SHP77 treated with DMSO at 0.1 percent for 48 hours (cell line): Measurements from ENCODE around the gene GOLGA6L22.
"Not testable (repeated sequence)": the region's sequence is repeated elsewhere in the genome, so short reads cannot be mapped to it uniquely, and the experiment has no call there.

Experiments
- DNase-seq: peaks from one replicate; lab custom pipeline; 2025; lab: John Stamatoyannopoulos, UW

The GOLGA6L22 gene

DNA sequence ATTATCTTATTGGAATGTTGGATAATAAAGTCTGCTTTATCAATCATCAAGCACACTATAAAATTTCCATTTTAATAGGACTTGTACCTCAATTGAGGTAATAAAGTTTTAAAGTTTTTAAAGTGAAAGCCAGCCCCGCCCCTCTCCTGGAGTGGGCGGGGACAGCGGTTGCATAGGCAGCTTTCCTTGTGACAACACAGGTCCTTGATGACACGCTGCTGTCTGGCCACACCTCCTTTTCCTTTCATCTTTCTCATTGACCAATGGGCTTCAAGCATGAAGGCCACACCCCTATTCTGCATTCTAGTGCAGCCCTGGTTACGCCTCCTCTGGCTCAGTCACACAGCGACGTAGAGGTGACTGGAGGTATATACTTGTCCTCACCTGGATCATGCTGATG lies at the start of gene GOLGA6L22:
GOLGA6L22 (plus strand) TSS at position 301 of the 400 bp plus-strand sequence; CDS start at position 392, 91 bp downstream.
- not testable (repeated sequence) for DNase-seq

- DNase-seq, result not testable (repeated sequence)
These were observed 41.4 kb upstream of the GOLGA6L22 start for GRCh38 chr15:22417288-22417687.

- not testable (repeated sequence) for DNase-seq
These were observed 40.9 kb upstream of the GOLGA6L22 start for GRCh38 chr15:22417795-22418194.

DNA sequence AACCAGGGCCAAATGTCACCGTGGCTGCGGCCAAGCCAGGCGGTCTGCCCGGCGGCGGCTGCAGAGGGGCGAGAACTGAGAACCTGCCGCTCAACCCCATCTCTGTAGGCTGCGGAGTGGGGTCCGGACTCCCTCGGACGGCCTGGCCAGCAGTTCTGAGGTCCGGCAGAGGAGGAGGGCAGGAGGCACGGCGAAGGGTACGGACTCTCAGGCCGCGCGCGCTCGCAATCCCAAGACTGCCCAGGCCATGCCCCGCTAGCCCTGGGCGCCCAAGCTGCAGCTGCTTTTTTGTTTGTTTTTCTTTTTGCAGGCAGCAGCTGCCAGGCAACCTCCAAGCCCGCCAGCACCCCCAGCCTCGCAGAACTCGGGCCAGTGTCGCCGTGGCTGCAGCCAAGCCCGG lies 40.5 kb upstream of the GOLGA6L22 start:
- not testable (repeated sequence) for DNase-seq

DNA sequence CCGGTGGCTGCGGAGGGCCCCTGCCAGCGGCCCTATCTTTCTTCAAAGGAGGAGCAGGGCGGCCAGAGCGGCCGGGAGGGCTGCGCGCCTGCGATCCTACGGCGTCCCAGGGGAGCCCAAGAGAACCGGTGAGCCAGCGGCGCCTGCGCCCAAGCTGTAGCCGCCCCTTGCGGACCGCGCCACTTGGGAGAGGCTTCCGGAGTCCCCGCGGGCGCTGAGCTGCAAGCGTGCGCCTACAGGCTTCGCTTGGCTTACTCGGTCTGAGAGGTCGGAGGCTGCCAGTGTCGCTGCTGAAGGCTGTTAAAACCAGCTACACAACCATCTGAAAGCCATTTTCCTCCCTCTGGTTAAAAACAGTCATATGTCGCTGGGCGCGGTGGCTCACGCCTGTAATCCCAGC lies 40.0 kb upstream of the GOLGA6L22 start:
- DNase-seq, result not testable (repeated sequence)

GRCh38 chr15:22420340-22420739 lies 38.4 kb upstream of the GOLGA6L22 start:
- not testable (repeated sequence) for DNase-seq

GRCh38 chr15:22429426-22429825 lies 29.3 kb upstream of the GOLGA6L22 start:
- not testable (repeated sequence) for DNase-seq

- DNase-seq, result not testable (repeated sequence)
These were observed 27.0 kb upstream of the GOLGA6L22 start for GRCh38 chr15:22431687-22432086.

- not testable (repeated sequence) for DNase-seq
These were observed 35.9 kb downstream of the GOLGA6L22 start for GRCh38 chr15:22494490-22495113.

DNA sequence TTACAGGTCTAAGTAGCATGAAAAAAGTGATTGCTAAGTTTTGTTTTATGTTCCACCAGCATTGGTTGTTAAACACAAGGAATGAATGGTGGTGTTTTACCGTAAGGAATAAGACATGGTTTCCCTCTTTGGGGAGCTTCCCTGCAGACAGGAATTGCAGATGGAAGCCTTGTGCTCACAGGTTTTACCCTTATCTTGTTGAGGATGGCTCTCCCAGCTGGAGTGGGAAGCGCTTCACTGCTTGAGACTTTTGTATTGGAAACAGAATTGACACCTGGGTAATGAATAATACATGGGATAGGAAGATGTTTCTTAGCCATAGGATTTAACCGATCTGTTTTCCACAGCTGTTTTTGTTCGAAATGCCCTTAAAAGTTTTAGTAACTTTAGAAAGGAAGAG lies 38.5 kb downstream of the GOLGA6L22 start:
- DNase-seq, result not testable (repeated sequence)

DNA sequence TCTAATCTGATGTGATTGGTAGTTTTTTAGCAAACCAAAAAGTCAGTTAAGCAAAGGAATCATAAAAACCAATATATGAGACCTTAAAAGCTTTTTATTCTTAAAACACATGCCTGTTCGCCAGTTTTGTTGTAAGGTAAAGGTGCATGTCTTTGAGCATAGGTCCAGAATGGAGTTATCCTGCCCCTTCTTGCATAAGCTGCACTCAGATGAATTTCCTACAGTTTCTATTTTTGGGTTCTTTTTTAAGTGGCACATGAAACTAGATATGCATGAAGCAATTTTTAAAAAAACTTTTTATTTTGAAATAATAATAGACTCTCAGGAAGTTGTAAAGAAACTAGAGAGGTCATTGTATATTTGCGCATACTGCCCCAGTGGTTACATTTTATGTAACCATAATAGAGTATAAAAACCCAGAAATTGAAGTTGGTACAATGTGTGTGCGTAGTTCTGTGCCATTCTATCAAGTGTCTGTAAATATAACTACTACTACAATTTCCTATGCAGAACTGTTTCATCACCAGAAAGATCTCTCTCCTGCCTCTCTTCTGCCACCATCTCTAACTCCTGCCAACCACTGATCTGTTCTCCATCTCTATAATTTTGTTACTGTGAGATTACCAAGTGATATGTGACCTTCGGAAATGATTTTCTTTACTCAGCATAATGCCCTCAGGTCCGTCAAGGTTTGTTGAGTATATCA lies 39.7 kb downstream of the GOLGA6L22 start:
- not testable (repeated sequence) for DNase-seq

- not testable (repeated sequence) for DNase-seq
These were observed 43.6 kb downstream of the GOLGA6L22 start for GRCh38 chr15:22502272-22502671.

DNA sequence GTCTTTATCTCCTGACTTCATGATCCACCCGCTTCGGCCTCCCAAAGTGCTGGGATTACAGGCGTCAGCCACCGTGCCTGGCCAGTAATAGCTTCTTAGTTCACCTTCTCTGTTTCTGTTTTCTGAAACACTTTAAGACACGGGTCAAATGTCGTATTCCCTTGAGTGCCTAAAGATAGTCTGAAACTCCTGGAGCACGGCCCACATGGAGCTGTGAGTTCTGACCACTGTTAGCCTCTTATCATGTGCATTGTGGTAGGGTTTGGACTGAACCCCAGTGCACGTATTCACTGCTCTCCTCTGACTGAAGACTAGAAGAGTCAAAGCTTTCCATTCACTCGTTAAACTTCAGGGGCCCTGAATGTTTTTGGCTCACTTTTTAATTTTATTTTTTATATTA lies 48.3 kb downstream of the GOLGA6L22 start:
- DNase-seq, result not testable (repeated sequence)

GRCh38 chr15:22516140-22516539 lies 57.4 kb downstream of the GOLGA6L22 start:
- DNase-seq, result not testable (repeated sequence)
